Measurements from ENCODE around the gene DNASE1L1.

- TF ChIP-seq, protein P1, sequence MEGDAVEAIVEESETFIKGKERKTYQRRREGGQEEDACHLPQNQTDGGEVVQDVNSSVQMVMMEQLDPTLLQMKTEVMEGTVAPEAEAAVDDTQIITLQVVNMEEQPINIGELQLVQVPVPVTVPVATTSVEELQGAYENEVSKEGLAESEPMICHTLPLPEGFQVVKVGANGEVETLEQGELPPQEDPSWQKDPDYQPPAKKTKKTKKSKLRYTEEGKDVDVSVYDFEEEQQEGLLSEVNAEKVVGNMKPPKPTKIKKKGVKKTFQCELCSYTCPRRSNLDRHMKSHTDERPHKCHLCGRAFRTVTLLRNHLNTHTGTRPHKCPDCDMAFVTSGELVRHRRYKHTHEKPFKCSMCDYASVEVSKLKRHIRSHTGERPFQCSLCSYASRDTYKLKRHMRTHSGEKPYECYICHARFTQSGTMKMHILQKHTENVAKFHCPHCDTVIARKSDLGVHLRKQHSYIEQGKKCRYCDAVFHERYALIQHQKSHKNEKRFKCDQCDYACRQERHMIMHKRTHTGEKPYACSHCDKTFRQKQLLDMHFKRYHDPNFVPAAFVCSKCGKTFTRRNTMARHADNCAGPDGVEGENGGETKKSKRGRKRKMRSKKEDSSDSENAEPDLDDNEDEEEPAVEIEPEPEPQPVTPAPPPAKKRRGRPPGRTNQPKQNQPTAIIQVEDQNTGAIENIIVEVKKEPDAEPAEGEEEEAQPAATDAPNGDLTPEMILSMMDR (IDR thresholded peaks at IDR 0.05), result no peak
- no peak for TF ChIP-seq POLR2A (IDR thresholded peaks at IDR 0.05)
- TF ChIP-seq POLR2AphosphoS5 (IDR thresholded peaks at IDR 0.05), result no peak
Observed at GRCh38 chrX:154450312-154450711, 41.3 kb upstream of the DNASE1L1 start.

All from prostate gland (tissue), 2 donors.